Brain microvascular endothelial cell (primary cell): Measurements from ENCODE around the gene MDM1.

Experiments used
- DNase-seq: peaks from one replicate; pipeline ENCODE4 v3.0.0-alpha.2; 2020
- H3K27ac ChIP-seq: fragments of 250-450 bp; sonication (Bioruptor Pico); 2 replicates; pipeline ENCODE4 v1.5.1; 2020; ENCODE audit warnings: mild to moderate bottlenecking, moderate library complexity
- H3K27me3 ChIP-seq: fragments of 250-450 bp; sonication (Bioruptor Pico); replicated peaks from 2 replicates; pipeline ENCODE4 v1.5.1; 2020; ENCODE audit warnings: mild to moderate bottlenecking
- H3K36me3 ChIP-seq: fragments of 250-450 bp; sonication (Bioruptor Pico); replicated peaks from 2 replicates; pipeline ENCODE4 v1.5.1; 2020; ENCODE audit warnings: mild to moderate bottlenecking
- H3K4me3 ChIP-seq: 2 replicates; pipeline ENCODE4 v1.5.1; 2011; ENCODE audit warnings: low read depth, mild to moderate bottlenecking, control low read depth, low read length, moderate library complexity
- CTCF ChIP-seq: IDR thresholded peaks from 2 replicates; pipeline ENCODE4 v1.5.1; 2011; ENCODE audit warnings: low read depth, mild to moderate bottlenecking, moderate library complexity, low read length, control low read depth, inconsistent platforms; ENCODE audit errors: missing control alignments
- in situ Hi-C: cut with HindIII; loops from 2 replicates; pipeline ENCODE4 v1.10.0; 2017; ENCODE audit warnings: low sequenced_read_pairs, low pct_ligation_motif_present

The MDM1 gene

GRCh38 chr12:68325966-68326365, 6.2 kb downstream of the MDM1 start:
- TF ChIP-seq CTCF = no peak
- Histone ChIP-seq H3K27ac (no peak overlapping the region), H3K4me3 (no peak overlapping the region), H3K27me3 (no peaks in the 10 kb centered on the region), H3K36me3 (peaks cover 2% of the 10 kb centered on the region)
- DNase-seq = no peak
- in situ Hi-C loops = no loop called here

GRCh38 chr12:68324531-68324930, 7.6 kb downstream of the MDM1 start:
- no peak for DNase-seq
- no peak overlapping the region for H3K4me3 ChIP-seq
- no peak overlapping the region for H3K27ac ChIP-seq
- H3K27me3 ChIP-seq = no peaks in the 10 kb centered on the region
- in situ Hi-C loops = no loop called here
- H3K36me3 ChIP-seq = peaks cover 2% of the 10 kb centered on the region
- no peak for TF ChIP-seq CTCF

- Histone ChIP-seq H3K27me3 (no peaks in the 10 kb centered on the region), H3K36me3 (no peaks in the 10 kb centered on the region), H3K4me3 (no peak overlapping the region), H3K27ac (no peak overlapping the region)
- no peak for DNase-seq
- in situ Hi-C loops = no loop called here
- no peak for TF ChIP-seq CTCF
Measured at GRCh38 chr12:68321140-68321539, 11.0 kb downstream of the MDM1 start.

GRCh38 chr12:68319988-68320623, 12.1 kb downstream of the MDM1 start:
- Histone ChIP-seq H3K4me3 (no peak overlapping the region), H3K27me3 (no peaks in the 10 kb centered on the region), H3K27ac (no peak overlapping the region), H3K36me3 (no peaks in the 10 kb centered on the region)
- in situ Hi-C loops = no loop called here
- TF ChIP-seq CTCF = no peak
- no peak for DNase-seq

- in situ Hi-C loops = no loop called here
- no peak overlapping the region for H3K4me3 ChIP-seq
- H3K27ac ChIP-seq = no peak overlapping the region
- DNase-seq = no peak
- peak; percentile 46 for TF ChIP-seq CTCF
- H3K27me3 ChIP-seq = no peaks in the 10 kb centered on the region
- H3K36me3 ChIP-seq = no peaks in the 10 kb centered on the region
Measured at GRCh38 chr12:68317047-68317667, 15.0 kb downstream of the MDM1 start.

GRCh38 chr12:68310370-68310769, 21.8 kb downstream of the MDM1 start:
- H3K27ac ChIP-seq = peak overlapping the region; percentile 58
- DNase-seq = peak; percentile 81
- no peak for TF ChIP-seq CTCF

More at GRCh38 chr12:68310370-68310769, 21.8 kb downstream of the MDM1 start:
- Histone ChIP-seq H3K27me3 (no peaks in the 10 kb centered on the region), H3K4me3 (no peak overlapping the region), H3K36me3 (no peaks in the 10 kb centered on the region)
- in situ Hi-C loops = no loop called here
